T-helper 17 cell (primary cell): ENCODE data around the gene GRID1. TPM values are rescaled to one million over a fixed set of nuclear protein-coding genes. Genes with fewer than 3 reads are reported as not detected.

Experiments used
- ATAC-seq: fragments of 150-1000 bp; cut with Tn5 transposase; 2 replicates; pipeline ENCODE4 v1.10.0; 2021; ENCODE audit warnings: mild to moderate bottlenecking, moderate library complexity
- DNase-seq, 3 donors: peaks; one replicate each; pipeline versions ENCODE4 v3.0.0 to v3.0.0-alpha.2; 2020 to 2021
- H3K9me3 ChIP-seq: one replicate; pipeline ENCODE4 v1.7.0; 2013; ENCODE audit warnings: low read length, mild to moderate bottlenecking; ENCODE audit not compliant: control insufficient read depth, poor library complexity, severe bottlenecking
- H3K27ac Mint-ChIP-seq: one replicate; pipeline ENCODE4 v1.8.0; 2022; ENCODE audit warnings: mild to moderate bottlenecking, moderate library complexity, mixed read lengths
- H3K27me3 Mint-ChIP-seq: one replicate; pipeline ENCODE4 v1.8.0; 2022; ENCODE audit warnings: mixed read lengths
- H3K36me3 Mint-ChIP-seq: one replicate; pipeline ENCODE4 v1.8.0; 2022; ENCODE audit warnings: low read depth, mixed read lengths
- H3K4me1 Mint-ChIP-seq: one replicate; pipeline ENCODE4 v1.8.0; 2022; ENCODE audit warnings: mild to moderate bottlenecking, mixed read lengths
- H3K4me3 Mint-ChIP-seq: one replicate; pipeline ENCODE4 v1.8.0; 2022; ENCODE audit warnings: mild to moderate bottlenecking, moderate library complexity, mixed read lengths
- total RNA-seq, 4 donors: library from RNA in 2 of 4; stranded (reverse) in 2 of 4; gene quantifications; one replicate each; pipeline ENCODE4 v1.2.3 and lab custom pipeline; 2022 to 2026

The GRID1 gene
- total RNA-seq, 2 donors from 2014 or later: not detected

DNA sequence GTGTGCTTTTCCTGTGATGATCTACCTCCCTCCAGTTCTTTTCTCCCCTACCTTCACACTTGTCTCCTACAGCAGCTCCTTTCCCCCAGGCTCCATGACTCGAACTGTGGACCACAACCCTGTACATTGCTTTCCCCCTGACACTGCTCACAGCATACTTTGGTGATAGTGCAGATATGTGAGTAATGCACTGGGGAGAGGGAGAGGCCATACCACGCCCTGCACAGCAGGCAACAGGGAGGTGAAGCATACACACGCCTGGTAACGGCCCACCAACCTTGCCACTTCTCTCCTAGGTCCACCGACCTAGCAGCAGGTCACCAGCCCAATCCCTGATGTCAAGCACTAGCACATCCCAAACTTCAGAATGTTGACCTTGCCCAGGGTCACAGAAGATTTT lies 238.2 kb downstream of the GRID1 start:
- no peak for ATAC-seq
- H3K4me3 Mint-ChIP-seq: no peak overlapping the region
- H3K4me1 Mint-ChIP-seq: peaks cover 2% of the 10 kb centered on the region
- peak overlapping the region; percentile 19 for H3K27ac Mint-ChIP-seq
- H3K36me3 Mint-ChIP-seq: no peaks in the 10 kb centered on the region
- peaks cover 42% of the 10 kb centered on the region for H3K27me3 Mint-ChIP-seq
- H3K9me3 ChIP-seq: no peaks in the 10 kb centered on the region
- DNase-seq: no peak

DNA sequence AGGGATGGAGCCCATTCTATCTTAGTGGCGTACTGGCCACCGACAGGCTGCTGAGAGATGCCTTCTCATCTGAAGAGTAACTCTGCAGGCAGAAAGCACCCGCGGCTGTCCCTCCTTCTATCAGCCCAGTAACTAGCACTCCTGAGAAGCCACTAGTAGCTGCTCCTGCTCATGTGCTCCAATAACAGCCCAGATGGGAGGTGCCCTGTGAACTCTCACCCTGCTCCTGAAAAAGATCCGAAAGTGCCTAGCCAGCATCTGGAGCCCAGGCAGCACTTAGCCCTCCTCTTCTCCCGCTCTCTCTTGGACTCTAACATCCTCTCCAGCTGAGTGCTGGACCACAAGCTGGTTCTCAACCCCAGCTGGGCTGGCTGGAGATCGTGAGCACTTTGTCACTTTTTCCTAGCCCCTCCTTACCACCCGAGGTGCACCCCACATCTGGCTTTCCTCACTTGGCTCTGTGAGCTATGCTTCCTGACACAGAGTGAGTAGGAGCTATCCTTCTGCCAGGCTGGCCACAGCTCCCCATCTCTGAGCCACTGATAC lies 239.2 kb downstream of the GRID1 start:
- Mint-ChIP-seq H3K4me3 (no peak overlapping the region), H3K27ac (no peak overlapping the region), H3K36me3 (no peaks in the 10 kb centered on the region), H3K4me1 (peaks cover 2% of the 10 kb centered on the region), H3K27me3 (peaks cover 42% of the 10 kb centered on the region)
- ATAC-seq (no peak), DNase-seq (no peak)
- H3K9me3 ChIP-seq: no peaks in the 10 kb centered on the region

DNA sequence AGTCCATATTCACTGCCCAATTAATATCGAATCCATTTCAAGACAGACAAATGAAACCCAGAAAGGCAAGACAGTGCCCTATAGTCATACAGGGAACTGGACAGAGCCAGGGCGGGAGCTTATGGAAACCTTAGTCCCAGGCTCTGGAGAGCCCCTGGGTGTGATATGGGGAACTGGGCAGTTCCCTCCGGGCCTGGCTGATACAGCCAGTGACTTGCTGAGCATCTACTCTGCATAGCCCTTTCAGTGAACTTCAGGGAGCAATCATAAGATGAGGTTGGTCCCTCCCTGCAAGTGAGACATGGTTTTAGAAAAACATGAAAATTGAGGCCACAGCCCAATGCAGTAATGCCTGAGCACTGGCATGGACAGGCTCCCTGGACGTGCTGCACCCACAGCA lies 241.9 kb downstream of the GRID1 start:
- no peaks in the 10 kb centered on the region for H3K9me3 ChIP-seq
- no peak overlapping the region for H3K4me3 Mint-ChIP-seq
- H3K36me3 Mint-ChIP-seq: no peaks in the 10 kb centered on the region
- no peak for DNase-seq
- ATAC-seq: no peak
- peaks cover 2% of the 10 kb centered on the region for H3K4me1 Mint-ChIP-seq
- H3K27me3 Mint-ChIP-seq: peaks cover 32% of the 10 kb centered on the region
- no peak overlapping the region for H3K27ac Mint-ChIP-seq

- DNase-seq: no peak
- H3K4me3 Mint-ChIP-seq: no peak overlapping the region
Measured at GRCh38 chr10:86123715-86124114, 242.9 kb downstream of the GRID1 start.

GRCh38 chr10:86123304-86123703 lies 243.3 kb downstream of the GRID1 start:
- ATAC-seq: no peak
- H3K9me3 ChIP-seq: no peaks in the 10 kb centered on the region
- Mint-ChIP-seq H3K27ac (no peak overlapping the region), H3K4me3 (no peak overlapping the region), H3K36me3 (no peaks in the 10 kb centered on the region), H3K4me1 (peaks cover 2% of the 10 kb centered on the region), H3K27me3 (peaks cover 21% of the 10 kb centered on the region)
- DNase-seq: no peak

More at GRCh38 chr10:86123715-86124114, 242.9 kb downstream of the GRID1 start:
- peaks cover 25% of the 10 kb centered on the region for H3K27me3 Mint-ChIP-seq
- H3K4me1 Mint-ChIP-seq: peaks cover 2% of the 10 kb centered on the region
- no peaks in the 10 kb centered on the region for H3K9me3 ChIP-seq
- ATAC-seq: no peak
- H3K27ac Mint-ChIP-seq: no peak overlapping the region
- no peaks in the 10 kb centered on the region for H3K36me3 Mint-ChIP-seq

DNA sequence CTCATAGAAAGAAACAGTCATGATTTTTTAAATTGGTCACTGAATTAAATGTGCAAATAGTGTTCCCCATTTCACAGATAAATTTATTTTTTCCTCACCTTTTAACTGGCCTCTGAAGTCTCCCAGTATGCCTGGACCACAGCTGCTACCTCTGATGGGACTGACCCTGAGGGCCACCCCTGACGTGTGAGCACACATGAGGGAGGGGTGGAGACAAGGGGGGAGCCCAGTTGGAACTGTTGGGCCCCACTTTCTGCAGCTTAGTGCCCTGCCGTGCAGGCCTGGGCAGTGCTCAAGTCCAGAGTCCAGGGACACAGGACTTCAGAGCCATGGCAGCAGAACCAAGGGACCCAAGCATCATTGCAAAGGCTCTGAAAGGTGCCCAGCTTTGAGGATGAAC lies 243.9 kb downstream of the GRID1 start:
- DNase-seq (no peak), ATAC-seq (no peak)
- Mint-ChIP-seq H3K27ac (no peak overlapping the region), H3K36me3 (no peaks in the 10 kb centered on the region), H3K4me1 (peaks cover 2% of the 10 kb centered on the region), H3K27me3 (peaks cover 14% of the 10 kb centered on the region), H3K4me3 (no peak overlapping the region)
- no peaks in the 10 kb centered on the region for H3K9me3 ChIP-seq

- no peaks in the 10 kb centered on the region for H3K4me1 Mint-ChIP-seq
- no peak overlapping the region for H3K4me3 Mint-ChIP-seq
- no peaks in the 10 kb centered on the region for H3K36me3 Mint-ChIP-seq
- H3K27ac Mint-ChIP-seq: no peak overlapping the region
- H3K9me3 ChIP-seq: no peaks in the 10 kb centered on the region
- H3K27me3 Mint-ChIP-seq: peaks cover 7% of the 10 kb centered on the region
- ATAC-seq: no peak
- no peak for DNase-seq
Measured at GRCh38 chr10:86121200-86121599, 245.4 kb downstream of the GRID1 start.

GRCh38 chr10:86117051-86117450 lies 249.5 kb downstream of the GRID1 start:
- no peaks in the 10 kb centered on the region for H3K4me1 Mint-ChIP-seq
- no peaks in the 10 kb centered on the region for H3K27me3 Mint-ChIP-seq
- ATAC-seq (no peak), DNase-seq (no peak)
- no peaks in the 10 kb centered on the region for H3K36me3 Mint-ChIP-seq
- H3K4me3 Mint-ChIP-seq: no peak overlapping the region
- no peak overlapping the region for H3K27ac Mint-ChIP-seq
- no peaks in the 10 kb centered on the region for H3K9me3 ChIP-seq

- DNase-seq (no peak), ATAC-seq (no peak)
- Mint-ChIP-seq H3K27ac (no peak overlapping the region), H3K4me3 (no peak overlapping the region), H3K36me3 (no peaks in the 10 kb centered on the region), H3K27me3 (no peaks in the 10 kb centered on the region), H3K4me1 (no peaks in the 10 kb centered on the region)
- H3K9me3 ChIP-seq: no peaks in the 10 kb centered on the region
Measured at GRCh38 chr10:86113983-86114382, 252.6 kb downstream of the GRID1 start.

- DNase-seq: no peak
- Mint-ChIP-seq H3K4me3 (no peak overlapping the region), H3K4me1 (no peaks in the 10 kb centered on the region), H3K27ac (no peak overlapping the region), H3K27me3 (no peaks in the 10 kb centered on the region), H3K36me3 (no peaks in the 10 kb centered on the region)
- no peak for ATAC-seq
- no peaks in the 10 kb centered on the region for H3K9me3 ChIP-seq
Measured at GRCh38 chr10:86113501-86113900, 253.1 kb downstream of the GRID1 start.

DNA sequence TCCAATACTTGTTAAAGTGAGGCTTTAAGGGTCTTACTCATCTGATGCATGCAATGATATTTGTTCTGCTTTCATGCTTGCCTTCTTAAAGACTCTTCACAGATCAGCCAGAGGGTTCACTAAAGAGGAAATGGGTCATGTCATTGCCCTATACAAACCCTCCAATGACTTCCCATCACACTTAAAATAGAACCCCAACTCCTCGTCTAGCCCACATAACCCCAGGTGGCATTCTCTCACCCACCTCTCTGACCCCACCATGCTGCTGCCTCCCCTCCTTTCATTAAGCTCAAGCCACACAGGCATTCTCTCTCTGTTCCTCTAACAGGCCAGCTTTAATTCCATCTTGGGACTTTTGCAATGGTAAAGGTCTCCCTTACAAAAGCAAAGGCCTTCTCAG lies 253.6 kb downstream of the GRID1 start:
- Mint-ChIP-seq H3K27ac (no peak overlapping the region), H3K4me3 (no peak overlapping the region), H3K36me3 (no peaks in the 10 kb centered on the region), H3K4me1 (no peaks in the 10 kb centered on the region), H3K27me3 (no peaks in the 10 kb centered on the region)
- DNase-seq: no peak
- ATAC-seq: no peak
- H3K9me3 ChIP-seq: no peaks in the 10 kb centered on the region

GRCh38 chr10:86111902-86112545 lies 254.6 kb downstream of the GRID1 start:
- ATAC-seq: no peak
- Mint-ChIP-seq H3K27ac (peak overlapping the region; percentile 10), H3K4me3 (no peak overlapping the region), H3K27me3 (no peaks in the 10 kb centered on the region), H3K4me1 (no peaks in the 10 kb centered on the region), H3K36me3 (no peaks in the 10 kb centered on the region)
- DNase-seq: no peak
- no peaks in the 10 kb centered on the region for H3K9me3 ChIP-seq

DNA sequence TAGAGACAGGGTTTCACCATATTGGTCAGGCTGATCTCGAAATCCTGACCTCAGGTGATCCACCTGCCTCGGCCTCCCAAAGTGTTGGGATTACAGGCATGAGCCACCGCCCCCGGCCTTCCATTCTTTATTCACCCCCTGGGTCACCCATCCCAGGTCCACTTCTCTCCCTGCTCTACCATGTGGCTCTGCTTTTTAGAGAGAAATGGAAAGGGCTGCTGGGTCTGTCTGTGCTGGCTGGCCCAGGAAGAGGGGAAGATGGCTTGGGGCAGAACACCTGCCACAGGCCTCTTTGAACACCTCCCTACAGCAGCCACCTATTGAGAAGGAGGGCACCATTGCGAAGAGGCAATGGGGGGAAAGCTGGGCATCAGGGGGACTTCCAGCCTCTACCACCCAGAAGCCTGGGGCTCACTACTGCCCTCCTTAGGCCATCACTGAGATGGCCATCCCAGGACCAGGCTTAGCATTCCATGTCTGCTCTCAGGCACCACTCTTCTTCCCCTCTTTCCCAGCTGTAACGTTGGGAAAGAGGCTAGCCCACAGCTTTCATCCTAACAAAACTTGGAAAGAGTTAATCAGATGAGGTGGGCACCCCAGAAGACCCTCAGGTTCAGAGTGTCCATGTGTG lies 256.3 kb downstream of the GRID1 start:
- no peaks in the 10 kb centered on the region for H3K27me3 Mint-ChIP-seq
- no peak overlapping the region for H3K27ac Mint-ChIP-seq
- H3K4me1 Mint-ChIP-seq: no peaks in the 10 kb centered on the region
- H3K4me3 Mint-ChIP-seq: no peak overlapping the region
- no peaks in the 10 kb centered on the region for H3K36me3 Mint-ChIP-seq
- H3K9me3 ChIP-seq: no peaks in the 10 kb centered on the region
- ATAC-seq (no peak), DNase-seq (no peak)

- no peak overlapping the region for H3K27ac Mint-ChIP-seq
- no peak for ATAC-seq
Measured at GRCh38 chr10:86109421-86109820, 257.2 kb downstream of the GRID1 start.

More at GRCh38 chr10:86109421-86109820, 257.2 kb downstream of the GRID1 start:
- Mint-ChIP-seq H3K4me3 (no peak overlapping the region), H3K36me3 (no peaks in the 10 kb centered on the region), H3K27me3 (no peaks in the 10 kb centered on the region), H3K4me1 (no peaks in the 10 kb centered on the region)
- no peaks in the 10 kb centered on the region for H3K9me3 ChIP-seq
- no peak for DNase-seq
